LNCaP clone FGC (cell line): ENCODE results near the gene MC2R.

Experiments
- DNase-seq: peaks from one replicate; pipeline ENCODE4 v3.0.0-alpha.2; 2011; ENCODE audit warnings: low read depth
- H3K4me3 ChIP-seq: 2 replicates; pipeline ENCODE4 v1.5.1; 2011; ENCODE audit warnings: mild to moderate bottlenecking, low read depth, low read length, control low read depth
- TF ChIP-seq, protein P1 (sequence below): IDR thresholded peaks from 2 replicates; pipeline ENCODE4 v1.5.1; 2012; ENCODE audit warnings: mild to moderate bottlenecking; ENCODE audit not compliant: control insufficient read depth, insufficient read depth; ENCODE audit errors: extremely low read depth

MC2R gene

GRCh38 chr18:13930964-13931363, 15.6 kb upstream of the MC2R start:
- H3K4me3 ChIP-seq, result no peak overlapping the region
- TF ChIP-seq, protein P1, sequence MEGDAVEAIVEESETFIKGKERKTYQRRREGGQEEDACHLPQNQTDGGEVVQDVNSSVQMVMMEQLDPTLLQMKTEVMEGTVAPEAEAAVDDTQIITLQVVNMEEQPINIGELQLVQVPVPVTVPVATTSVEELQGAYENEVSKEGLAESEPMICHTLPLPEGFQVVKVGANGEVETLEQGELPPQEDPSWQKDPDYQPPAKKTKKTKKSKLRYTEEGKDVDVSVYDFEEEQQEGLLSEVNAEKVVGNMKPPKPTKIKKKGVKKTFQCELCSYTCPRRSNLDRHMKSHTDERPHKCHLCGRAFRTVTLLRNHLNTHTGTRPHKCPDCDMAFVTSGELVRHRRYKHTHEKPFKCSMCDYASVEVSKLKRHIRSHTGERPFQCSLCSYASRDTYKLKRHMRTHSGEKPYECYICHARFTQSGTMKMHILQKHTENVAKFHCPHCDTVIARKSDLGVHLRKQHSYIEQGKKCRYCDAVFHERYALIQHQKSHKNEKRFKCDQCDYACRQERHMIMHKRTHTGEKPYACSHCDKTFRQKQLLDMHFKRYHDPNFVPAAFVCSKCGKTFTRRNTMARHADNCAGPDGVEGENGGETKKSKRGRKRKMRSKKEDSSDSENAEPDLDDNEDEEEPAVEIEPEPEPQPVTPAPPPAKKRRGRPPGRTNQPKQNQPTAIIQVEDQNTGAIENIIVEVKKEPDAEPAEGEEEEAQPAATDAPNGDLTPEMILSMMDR, result no peak
- DNase-seq, result no peak

DNA sequence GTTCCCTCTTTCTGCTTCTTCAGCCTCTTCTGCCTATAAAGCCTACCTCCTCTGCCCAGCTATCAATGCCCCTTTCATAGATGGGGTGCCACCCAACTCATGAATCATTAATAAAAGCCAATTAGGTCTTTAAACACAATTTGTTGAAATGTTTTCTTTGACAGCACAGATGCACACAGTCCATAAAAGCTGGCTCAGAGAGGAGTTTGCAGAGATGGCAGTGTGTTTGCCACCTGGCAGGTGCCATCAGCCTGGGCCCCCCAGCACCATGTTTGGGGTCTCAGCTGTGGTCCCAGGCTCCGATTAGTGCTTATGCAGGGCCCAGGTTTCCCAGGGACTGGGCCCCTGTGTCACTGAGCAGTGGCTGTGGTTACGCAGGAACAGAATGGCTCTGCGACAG, 7.9 kb upstream of the MC2R start:
- DNase-seq, result no peak
- TF ChIP-seq, protein P1, result no peak
- no peak overlapping the region for H3K4me3 ChIP-seq

DNA sequence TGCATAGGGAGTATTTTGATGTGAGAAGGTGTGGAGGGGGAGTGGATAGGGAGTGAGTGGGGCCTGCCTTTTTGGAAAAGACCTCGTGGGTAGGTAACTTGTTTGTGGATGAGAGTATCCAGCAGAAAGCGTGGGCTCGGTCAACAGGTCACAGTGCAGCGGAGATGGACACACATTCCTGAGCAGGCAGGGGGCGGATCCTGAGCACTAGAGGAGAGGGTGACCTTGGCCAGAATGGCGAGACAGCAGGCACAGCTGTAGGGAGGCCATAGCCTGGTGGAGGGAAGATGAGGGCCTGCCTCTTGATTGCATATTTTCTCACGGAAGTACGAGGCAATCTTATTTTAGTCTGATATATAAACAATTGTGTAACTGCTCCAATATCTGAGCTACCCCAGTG, 3.6 kb upstream of the MC2R start:
- no peak overlapping the region for H3K4me3 ChIP-seq
- no peak for DNase-seq
- TF ChIP-seq, protein P1, result no peak

- no peak for DNase-seq
- TF ChIP-seq, protein P1, result no peak
- no peak overlapping the region for H3K4me3 ChIP-seq
Measured at GRCh38 chr18:13917401-13917800, 2.1 kb upstream of the MC2R start.

DNA sequence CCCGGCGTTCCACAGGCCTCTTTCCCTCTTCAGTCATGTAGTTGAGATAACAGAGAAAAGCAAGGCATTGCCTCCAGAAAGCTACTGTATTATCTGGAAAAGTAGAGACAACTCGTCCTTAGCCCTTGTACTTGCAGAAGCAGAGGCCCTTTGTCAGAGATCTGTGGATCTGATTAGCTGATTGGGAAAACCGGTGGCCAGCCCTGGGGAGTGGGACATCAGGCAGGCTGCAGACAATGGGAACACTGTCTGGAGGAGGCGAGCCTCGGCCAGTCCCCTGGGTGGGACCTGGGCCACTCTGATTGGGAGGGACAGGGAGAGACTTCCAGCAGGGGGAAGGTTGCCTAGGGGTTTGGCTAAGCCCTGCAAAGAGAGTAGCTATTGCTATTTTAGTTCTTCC, 1.2 kb upstream of the MC2R start:
- TF ChIP-seq, protein P1, result no peak
- no peak for DNase-seq
- H3K4me3 ChIP-seq, result no peak overlapping the region

DNA sequence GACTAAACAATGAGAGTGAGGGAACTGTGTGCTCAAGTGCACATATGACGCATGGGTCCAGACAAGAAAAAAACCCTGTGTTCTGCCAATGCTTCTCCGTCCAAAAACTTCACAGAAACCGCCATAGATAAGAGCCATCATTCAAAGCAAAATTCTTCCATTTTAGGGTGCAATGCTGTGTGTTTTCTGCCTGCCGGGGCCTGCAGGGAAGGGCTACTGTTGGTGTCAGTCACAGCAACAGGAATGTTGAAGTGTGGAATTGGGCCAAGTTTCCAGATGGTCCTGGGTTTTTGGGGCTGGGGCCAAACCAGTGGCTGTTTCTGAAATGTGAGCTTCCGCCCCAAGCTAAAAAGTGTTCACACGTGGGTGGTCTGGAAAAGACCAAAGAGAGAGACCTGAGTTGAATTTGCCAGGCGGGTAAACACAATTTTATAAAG, 677 bp upstream of the MC2R start:
- TF ChIP-seq, protein P1, result no peak
- no peak for DNase-seq
- H3K4me3 ChIP-seq, result no peak overlapping the region

DNA sequence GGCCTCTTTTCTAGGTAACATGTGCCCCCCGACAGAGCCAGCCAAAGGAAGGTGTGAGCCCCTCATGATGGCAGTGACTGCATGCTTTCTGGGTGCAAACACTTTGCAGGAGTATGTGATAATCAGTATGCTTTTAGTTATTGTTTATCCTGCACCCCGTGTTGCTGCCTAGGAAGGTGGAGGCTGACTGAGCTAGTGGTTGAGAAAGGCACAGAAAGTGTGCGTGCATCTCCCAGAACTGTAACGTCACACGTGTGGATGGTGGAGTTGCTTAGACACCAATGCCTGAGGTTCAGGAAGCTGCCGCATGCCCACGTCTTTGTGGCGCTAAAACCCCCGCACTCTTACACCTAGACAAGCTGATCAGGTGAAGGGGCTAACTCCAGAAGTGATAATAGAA, 580 bp downstream of the MC2R start:
- DNase-seq, result no peak
- TF ChIP-seq, protein P1, result no peak
- no peak overlapping the region for H3K4me3 ChIP-seq
